Iris pigment epithelial cell (primary cell): ENCODE data around the gene SMYD4.
"Not testable (repeated sequence)": the region's sequence is repeated elsewhere in the genome, so short reads cannot be mapped to it uniquely, and the experiment has no call there.

ENCODE experiments used
- DNase-seq: peaks from one replicate; pipeline ENCODE4 v3.0.0-alpha.2; 2011; ENCODE audit warnings: low read depth

Gene SMYD4

GRCh38 chr17:1754430-1755112 is 75.1 kb downstream of the SMYD4 start:
- DNase-seq, result no peak

- no peak for DNase-seq
Observed at GRCh38 chr17:1753767-1754429, 75.8 kb downstream of the SMYD4 start.

DNA sequence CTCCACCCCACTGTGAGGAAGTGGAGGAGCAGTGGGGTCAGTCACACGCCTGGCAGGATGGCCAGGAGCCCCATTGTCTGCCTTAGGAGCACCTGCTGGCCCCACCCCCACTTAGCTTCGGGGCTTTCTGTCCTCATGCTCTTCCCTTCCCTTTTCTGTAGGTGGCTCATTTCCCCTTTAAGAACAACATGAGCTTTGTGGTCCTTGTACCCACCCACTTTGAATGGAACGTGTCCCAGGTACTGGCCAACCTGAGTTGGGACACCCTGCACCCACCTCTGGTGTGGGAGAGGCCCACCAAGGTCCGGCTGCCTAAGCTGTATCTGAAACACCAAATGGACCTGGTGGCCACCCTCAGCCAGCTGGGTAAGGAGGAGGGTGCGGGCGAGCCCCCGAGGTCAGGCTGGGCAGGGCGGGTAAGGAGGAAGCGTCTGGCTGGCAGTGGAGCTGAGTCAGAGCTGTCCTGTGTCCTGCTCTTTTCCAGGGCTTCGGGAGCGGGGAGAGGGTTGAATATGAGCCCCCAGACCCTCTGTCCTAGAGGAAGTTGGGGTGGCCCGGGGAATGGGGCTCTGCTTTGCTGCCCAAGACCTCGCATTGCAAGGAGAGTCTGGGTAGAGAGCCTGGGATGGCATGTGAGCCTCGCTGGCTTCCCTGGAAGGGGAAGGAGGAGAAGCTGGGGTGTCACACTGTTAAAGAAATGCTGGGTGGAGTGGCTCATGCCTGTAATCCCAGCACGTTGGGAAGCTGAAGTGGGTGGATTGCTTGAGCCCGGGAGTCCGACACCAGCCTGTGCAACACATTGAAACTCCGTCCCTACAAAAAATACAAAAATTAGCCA is 77.1 kb downstream of the SMYD4 start:
- no peak for DNase-seq

GRCh38 chr17:1750628-1751027 is 79.1 kb downstream of the SMYD4 start:
- no peak for DNase-seq

GRCh38 chr17:1746975-1747543 is 82.6 kb downstream of the SMYD4 start:
- no peak for DNase-seq

GRCh38 chr17:1745513-1746020 is 84.1 kb downstream of the SMYD4 start:
- no peak for DNase-seq

DNA sequence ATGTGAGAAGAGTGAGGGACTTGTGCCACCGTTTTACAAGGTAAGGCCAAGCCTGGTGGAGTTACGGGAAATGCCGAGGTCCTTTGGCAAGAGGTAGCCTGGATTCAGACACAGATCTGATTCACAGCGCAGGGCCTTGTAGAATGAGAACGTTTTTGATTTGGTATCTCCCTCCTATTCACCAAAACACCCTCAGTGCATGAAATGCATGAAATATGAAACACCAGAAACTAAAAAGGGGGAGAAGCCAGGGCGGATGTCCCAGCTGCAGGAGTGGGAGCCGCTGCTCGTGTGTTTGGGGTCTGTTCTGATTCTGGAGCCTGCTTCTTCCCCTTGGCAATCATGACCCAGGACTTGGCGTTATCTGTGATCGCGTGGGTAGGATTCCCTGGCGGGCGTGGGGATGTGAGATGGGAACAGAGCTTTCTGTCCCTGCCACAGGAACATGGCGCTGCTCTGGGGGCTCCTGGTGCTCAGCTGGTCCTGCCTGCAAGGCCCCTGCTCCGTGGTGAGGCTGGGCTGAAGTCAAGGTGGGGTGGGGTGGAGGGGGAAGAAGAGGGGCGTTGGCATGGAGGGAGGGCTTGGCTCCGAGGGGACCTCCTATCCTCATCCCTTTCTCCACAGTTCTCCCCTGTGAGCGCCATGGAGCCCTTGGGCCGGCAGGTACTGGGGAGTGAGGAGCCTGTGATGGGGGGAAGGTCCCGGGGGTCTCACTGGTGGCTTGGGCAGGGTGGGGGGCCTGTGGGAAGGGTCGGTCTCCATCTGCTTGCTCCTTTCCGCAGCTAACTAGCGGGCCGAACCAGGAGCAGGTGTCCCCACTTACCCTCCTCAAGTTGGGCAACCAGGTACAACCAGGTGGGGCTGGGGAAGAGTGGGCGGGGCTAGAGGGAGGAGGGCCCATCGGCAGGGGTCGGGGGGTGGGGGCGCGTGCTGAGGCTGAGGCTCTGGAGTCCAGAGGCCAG is 84.9 kb downstream of the SMYD4 start:
- no peak for DNase-seq

GRCh38 chr17:1743088-1743439 is 86.6 kb downstream of the SMYD4 start:
- no peak for DNase-seq

DNA sequence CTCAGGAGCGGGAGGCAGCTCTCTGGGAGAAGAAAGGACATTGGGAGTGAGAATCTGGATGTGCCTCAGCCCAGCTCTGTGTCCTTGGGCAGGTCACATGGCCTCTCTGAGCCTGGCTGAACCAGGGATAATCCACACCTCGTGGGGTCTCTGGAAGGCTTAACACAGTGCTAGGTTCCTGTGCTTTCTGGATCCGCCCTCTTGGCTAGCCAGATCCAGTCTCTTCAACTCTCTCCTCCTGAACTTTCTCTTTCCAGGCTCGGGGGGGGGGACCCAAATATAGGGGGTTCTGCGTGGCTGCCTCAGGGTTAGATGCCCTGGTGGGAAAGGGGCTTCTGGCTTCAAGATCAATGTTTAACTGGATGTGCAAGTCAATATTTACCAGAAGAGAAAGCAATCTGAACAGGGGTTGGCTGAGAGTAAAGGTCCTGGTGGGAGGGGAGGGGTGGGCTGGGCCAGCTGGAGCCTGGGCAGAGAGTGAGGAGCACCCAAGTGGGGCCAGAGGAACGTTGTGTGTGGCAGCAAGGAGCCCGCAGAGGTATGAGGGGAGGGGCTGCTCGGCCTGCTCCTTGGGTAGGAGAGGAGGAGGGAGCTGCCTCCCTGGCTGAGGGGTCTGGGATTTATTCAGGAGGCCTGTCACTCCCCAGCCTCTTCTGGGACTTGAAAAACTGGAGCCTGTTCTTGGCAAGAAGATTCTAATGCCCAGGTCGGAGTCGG is 87.2 kb downstream of the SMYD4 start, which contains the start of gene SERPINF2:
Gene SERPINF2 (plus strand): TSS at position 501 of the 717 bp plus-strand sequence. CDS start 2,125 bp downstream, outside the sequence.
- no peak for DNase-seq

DNA sequence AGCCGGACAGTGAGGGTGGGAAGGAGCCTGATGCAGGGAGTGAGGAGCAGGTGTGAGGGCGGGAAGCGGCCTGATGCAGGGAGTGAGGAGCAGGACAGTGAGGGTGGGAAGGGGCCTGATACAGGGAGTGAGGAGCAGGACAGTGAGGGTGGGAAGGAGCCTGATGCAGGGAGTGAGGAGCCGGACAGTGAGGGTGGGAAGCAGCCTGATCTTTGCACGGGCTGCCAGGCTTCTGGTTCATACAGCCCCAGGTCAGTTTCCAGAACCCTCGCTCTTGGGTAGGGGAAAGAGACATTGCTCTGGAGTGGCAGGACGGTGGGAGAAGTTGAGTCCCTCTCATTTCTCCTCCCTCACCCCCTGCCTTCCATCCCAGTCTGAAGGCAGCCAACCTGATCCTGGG is 87.8 kb downstream of the SMYD4 start:
- DNase-seq, result not testable (repeated sequence)

DNA sequence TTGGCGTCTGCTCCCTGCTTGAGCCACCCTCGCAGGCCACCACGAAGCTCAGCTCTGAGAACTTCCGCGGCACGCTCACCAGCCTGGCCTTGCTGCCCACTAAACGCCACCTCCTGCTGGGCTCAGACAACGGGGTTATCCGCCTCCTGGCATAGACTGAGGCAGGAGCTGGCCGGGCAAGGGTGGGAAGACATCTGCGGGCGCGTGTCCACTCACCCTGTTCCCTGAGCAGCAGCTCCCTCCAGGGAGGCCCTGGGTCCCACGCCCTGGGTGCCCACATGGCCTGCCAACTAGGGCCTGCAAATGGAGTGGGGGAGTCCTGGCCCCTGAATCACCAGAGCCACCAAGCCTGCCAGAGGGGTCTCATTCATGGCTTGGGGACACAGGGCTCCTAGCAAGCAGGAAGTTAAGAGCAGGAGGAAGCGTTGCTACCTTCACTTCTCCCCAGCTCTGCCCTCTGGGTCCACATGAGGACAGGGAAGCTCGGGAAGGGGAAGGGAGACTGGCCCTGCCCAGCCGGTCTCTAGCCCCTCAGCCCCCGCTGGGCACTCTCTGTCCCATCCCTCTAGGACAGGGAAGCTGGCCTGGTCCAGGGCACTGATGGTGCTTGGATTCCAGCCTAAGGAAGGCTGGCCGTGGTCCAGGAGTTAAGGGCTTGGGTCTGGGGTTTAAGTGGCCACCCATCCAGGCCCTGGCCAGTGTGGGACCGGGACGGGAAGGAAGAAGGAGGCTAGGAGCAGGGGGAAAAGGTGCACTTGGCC is 92.0 kb downstream of the SMYD4 start:
- no peak for DNase-seq

DNA sequence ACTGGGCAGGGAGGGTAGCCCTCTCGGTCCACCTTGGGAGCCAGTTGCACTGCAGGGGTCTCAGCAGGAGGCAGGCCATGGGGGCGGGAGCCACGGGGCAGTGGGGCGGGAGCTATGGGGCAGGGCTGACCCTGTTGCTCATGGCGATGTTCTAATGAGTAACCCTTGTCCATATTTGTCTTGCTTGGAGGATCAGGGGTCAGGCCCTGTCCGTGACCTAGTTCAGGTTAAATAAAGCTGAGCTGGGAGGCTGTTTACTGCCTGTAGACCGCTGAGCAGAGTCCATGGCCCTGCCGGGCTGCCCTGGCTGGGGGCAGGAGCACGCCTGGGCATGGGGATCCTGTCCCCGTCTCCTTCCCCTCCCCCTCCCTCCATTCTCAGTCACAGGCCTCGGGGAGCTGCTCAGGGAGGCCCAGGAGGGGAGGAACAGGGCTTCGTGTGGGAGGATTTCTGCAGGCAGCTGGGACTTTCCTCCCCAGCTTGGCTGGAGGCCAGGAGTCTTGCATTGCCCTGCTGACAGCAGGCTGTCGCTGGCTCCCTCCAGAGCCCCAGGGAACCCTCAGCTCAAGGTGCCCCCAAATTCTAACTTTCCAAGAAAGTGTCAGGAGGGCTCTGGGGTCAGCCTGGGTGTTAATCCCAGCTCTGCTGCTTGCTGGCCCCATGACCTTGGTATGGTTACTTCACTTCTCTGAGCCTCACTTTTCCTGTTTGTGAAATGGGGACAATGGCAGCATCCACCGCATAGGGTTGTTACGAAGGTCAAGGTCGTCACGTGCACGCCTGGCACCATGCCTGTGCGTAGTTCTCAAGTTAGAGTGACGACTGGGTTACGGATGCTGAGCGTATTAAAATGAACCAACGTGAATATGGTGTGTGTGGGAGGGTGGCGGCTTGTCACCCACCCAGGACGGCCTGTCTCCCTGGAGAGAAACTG is 93.1 kb downstream of the SMYD4 start:
- DNase-seq, result peak; percentile 89

GRCh38 chr17:1735834-1736347 is 93.8 kb downstream of the SMYD4 start:
- no peak for DNase-seq

GRCh38 chr17:1735418-1735817 is 94.3 kb downstream of the SMYD4 start:
- DNase-seq, result no peak

DNA sequence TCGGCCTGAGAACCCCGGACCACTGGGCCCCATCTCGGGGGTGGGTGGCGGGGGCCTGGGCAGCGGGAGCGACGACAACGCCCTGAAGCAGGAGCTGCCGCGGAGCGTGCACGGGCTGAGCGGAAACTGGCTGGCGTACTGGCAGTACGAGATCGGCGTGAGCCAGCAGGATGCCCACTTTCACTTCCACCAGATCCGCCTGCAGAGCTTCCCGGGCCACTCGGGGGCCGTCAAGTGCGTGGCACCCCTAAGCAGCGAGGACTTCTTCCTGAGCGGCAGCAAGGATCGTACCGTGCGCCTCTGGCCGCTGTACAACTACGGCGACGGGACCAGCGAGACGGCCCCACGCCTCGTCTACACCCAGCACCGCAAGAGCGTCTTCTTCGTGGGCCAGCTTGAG is 95.9 kb downstream of the SMYD4 start:
- no peak for DNase-seq

DNA sequence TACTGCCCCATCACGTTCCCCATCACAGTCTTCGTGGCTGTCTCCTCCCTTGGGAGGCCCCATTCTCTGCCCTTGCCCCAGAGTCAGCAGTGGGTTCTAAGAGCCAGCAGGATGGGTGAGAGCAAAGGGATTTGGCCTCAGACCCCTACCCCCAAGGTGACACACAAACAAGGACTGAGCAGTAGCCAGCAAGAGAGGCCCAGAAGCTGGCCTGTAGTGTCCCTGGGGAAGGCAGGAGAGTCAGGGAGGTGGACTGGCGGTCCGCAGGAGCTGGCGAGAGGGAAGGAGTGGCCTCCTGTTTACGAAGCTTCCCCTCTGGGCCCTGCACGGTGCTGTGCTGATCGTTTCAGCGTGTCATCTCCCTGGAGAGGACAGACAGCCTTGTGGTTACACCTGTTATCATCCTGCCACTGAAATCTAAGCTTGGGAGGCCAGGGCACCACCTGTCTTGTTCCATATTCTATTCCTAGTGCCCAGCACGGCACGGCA is 96.8 kb downstream of the SMYD4 start:
- DNase-seq, result no peak

GRCh38 chr17:1732241-1732832 is 97.4 kb downstream of the SMYD4 start:
- no peak for DNase-seq

DNA sequence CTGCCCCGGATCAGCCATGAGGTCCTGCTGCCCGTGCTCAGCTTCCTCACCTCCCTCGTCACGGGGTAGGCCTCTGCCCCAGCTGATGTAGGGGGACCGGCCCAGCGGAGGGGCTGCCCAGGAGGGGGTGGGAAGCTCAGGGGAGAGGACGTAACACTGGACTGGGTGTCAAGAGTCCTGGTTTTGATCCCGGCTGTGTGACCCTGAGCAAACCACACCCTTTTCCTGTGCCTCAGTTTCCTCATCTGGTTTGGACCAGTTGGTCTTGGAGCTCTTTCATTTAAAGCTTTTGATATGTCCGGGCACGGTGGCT is 98.6 kb downstream of the SMYD4 start:
- DNase-seq, result no peak
